ENCODE results near the gene SAPCD1. TPM values are rescaled to one million over a fixed set of nuclear protein-coding genes. Genes with fewer than 3 reads are reported as not detected.
A peak's percentile ranks its signal among the peaks of the same experiment; 100 is the strongest.

Gene SAPCD1
- total and polyA plus RNA-seq, 10 of the 15 experiments (the other 5 are each of a cell fraction or from before 2014, with no cell fraction given), result 1.6 to 13.0 (median 5.4) TPM

DNA sequence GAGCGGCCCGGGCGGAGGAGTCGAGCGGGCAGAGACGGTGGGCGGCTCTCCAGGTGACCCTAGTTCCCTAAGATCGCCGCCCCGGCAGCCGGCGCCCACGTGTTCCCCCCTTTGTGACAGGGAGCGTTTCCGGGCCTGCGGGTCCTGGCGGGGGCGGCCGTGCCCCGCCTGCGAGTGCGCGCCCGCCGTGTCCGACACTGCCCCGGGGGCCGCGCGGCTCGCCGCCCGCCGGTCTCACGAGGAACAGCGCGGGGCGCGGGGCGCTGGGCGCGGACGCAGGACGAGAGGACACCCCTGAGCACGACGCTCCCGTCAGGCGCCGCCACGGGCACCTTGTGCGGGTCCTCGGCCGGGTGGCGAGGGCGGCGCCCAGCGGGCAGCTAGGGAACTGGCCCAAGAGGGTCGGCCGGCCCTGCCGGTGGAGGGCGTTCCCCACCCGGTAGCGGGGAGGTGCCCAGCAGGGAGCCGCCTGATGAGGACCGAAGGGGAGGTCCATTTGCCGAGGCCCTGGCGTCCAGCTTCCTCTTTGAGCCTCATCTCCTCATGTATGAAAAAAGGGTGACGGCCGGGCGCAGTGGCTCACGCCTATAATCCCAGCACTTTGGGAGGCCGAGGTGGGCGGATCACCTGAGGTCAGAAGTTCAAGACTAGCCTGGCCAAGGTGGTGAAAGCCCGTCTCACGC is 33.3 kb downstream of the SAPCD1 start, which contains the start of gene VARS1 (continued):
- TF ChIP-seq ZNF24 (IDR thresholded peaks at IDR 0.05) (no peak; the same call in none of the 2 replicates), EP300 (IDR thresholded peaks at IDR 0.05; ENCODE audit: borderline replicate concordance in 1 of 2, control insufficient read depth in 1 of 2, low read depth in 2 of 2, low read length in 2 of 2) (no peak), TBL1XR1 (IDR thresholded peaks at IDR 0.05; ENCODE audit: low read depth, low read length) (no peak), SRF (IDR thresholded peaks at IDR 0.05; ENCODE audit: low read depth in 2 of 2, low read length in 2 of 2) (peak in 1 of 2 experiments; percentile 30; a peak in 1 of 4 replicates), RCOR1 (conservative IDR thresholded peaks at IDR 0.05; ENCODE audit: low read depth, low read length) (no peak), TAF1 (IDR thresholded peaks at IDR 0.05; ENCODE audit: borderline replicate concordance, low read depth, low read length) (no peak; the same call in 1 of the 2 replicates), SMAD5 (IDR thresholded peaks at IDR 0.05; ENCODE audit: low read depth) (0 out of 2 replicates have a peak, but pooled peaks have one; percentile 40), TCF12 (IDR thresholded peaks at IDR 0.05; ENCODE audit: low read depth, low read length) (0 out of 2 replicates have a peak, but pooled peaks have one; percentile 43), IRF4 (IDR thresholded peaks at IDR 0.05; ENCODE audit: low read depth, low read length) (peak; percentile 7; the same call in 1 of the 2 replicates), POLR2A (IDR thresholded peaks at IDR 0.05; ENCODE audit: low read depth, low read length) (peak; percentile 76), EED (IDR thresholded peaks at IDR 0.05; ENCODE audit: low read depth) (no peak), ZSCAN29 (IDR thresholded peaks at IDR 0.05) (peak; percentile 88), SIN3A (IDR thresholded peaks at IDR 0.05; ENCODE audit: low read depth, low read length) (peak; percentile 85), SP1 (IDR thresholded peaks at IDR 0.05; ENCODE audit: low read depth, low read length) (no peak), FOXK2 (IDR thresholded peaks at IDR 0.05) (no peak), IKZF2 (IDR thresholded peaks at IDR 0.05) (0 out of 4 replicates have a peak, but pooled peaks of 1 of the 2 experiments have one; percentile 7), RAD51 (IDR thresholded peaks at IDR 0.05) (0 out of 2 replicates have a peak, but pooled peaks have one; percentile 35), JUNB (IDR thresholded peaks at IDR 0.05) (no peak)
- TF ChIP-seq, protein P1, sequence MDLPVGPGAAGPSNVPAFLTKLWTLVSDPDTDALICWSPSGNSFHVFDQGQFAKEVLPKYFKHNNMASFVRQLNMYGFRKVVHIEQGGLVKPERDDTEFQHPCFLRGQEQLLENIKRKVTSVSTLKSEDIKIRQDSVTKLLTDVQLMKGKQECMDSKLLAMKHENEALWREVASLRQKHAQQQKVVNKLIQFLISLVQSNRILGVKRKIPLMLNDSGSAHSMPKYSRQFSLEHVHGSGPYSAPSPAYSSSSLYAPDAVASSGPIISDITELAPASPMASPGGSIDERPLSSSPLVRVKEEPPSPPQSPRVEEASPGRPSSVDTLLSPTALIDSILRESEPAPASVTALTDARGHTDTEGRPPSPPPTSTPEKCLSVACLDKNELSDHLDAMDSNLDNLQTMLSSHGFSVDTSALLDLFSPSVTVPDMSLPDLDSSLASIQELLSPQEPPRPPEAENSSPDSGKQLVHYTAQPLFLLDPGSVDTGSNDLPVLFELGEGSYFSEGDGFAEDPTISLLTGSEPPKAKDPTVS (IDR thresholded peaks at IDR 0.05; ENCODE audit: low read depth, low read length), result no peak
- TF ChIP-seq, protein P2, sequence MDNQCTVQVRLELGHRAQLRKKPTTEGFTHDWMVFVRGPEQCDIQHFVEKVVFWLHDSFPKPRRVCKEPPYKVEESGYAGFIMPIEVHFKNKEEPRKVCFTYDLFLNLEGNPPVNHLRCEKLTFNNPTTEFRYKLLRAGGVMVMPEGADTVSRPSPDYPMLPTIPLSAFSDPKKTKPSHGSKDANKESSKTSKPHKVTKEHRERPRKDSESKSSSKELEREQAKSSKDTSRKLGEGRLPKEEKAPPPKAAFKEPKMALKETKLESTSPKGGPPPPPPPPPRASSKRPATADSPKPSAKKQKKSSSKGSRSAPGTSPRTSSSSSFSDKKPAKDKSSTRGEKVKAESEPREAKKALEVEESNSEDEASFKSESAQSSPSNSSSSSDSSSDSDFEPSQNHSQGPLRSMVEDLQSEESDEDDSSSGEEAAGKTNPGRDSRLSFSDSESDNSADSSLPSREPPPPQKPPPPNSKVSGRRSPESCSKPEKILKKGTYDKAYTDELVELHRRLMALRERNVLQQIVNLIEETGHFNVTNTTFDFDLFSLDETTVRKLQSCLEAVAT (IDR thresholded peaks at IDR 0.05), result peak; percentile 56; the same call in 1 of the 2 replicates
- TF ChIP-seq, protein P3, sequence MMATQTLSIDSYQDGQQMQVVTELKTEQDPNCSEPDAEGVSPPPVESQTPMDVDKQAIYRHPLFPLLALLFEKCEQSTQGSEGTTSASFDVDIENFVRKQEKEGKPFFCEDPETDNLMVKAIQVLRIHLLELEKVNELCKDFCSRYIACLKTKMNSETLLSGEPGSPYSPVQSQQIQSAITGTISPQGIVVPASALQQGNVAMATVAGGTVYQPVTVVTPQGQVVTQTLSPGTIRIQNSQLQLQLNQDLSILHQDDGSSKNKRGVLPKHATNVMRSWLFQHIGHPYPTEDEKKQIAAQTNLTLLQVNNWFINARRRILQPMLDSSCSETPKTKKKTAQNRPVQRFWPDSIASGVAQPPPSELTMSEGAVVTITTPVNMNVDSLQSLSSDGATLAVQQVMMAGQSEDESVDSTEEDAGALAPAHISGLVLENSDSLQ (IDR thresholded peaks at IDR 0.05), result 0 out of 2 replicates have a peak, but pooled peaks have one; percentile 22
- TF ChIP-seq, protein P4, sequence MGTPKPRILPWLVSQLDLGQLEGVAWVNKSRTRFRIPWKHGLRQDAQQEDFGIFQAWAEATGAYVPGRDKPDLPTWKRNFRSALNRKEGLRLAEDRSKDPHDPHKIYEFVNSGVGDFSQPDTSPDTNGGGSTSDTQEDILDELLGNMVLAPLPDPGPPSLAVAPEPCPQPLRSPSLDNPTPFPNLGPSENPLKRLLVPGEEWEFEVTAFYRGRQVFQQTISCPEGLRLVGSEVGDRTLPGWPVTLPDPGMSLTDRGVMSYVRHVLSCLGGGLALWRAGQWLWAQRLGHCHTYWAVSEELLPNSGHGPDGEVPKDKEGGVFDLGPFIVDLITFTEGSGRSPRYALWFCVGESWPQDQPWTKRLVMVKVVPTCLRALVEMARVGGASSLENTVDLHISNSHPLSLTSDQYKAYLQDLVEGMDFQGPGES (IDR thresholded peaks at IDR 0.05), result peak; percentile 48; the same call in 1 of the 2 replicates
- TF ChIP-seq, protein P5, sequence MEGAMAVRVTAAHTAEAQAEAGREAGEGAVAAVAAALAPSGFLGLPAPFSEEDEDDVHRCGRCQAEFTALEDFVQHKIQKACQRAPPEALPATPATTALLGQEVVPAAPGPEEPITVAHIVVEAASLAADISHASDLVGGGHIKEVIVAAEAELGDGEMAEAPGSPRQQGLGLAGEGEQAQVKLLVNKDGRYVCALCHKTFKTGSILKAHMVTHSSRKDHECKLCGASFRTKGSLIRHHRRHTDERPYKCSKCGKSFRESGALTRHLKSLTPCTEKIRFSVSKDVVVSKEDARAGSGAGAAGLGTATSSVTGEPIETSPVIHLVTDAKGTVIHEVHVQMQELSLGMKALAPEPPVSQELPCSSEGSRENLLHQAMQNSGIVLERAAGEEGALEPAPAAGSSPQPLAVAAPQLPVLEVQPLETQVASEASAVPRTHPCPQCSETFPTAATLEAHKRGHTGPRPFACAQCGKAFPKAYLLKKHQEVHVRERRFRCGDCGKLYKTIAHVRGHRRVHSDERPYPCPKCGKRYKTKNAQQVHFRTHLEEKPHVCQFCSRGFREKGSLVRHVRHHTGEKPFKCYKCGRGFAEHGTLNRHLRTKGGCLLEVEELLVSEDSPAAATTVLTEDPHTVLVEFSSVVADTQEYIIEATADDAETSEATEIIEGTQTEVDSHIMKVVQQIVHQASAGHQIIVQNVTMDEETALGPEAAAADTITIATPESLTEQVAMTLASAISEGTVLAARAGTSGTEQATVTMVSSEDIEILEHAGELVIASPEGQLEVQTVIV (IDR thresholded peaks at IDR 0.05; ENCODE audit: borderline replicate concordance, partially characterized antibody), result no peak
- TF ChIP-seq, protein P6, sequence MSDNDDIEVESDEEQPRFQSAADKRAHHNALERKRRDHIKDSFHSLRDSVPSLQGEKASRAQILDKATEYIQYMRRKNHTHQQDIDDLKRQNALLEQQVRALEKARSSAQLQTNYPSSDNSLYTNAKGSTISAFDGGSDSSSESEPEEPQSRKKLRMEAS (IDR thresholded peaks at IDR 0.05; ENCODE audit: low read depth, low read length), result peak; percentile 93

Measured in GM12878 (cell line).